ENCODE data around the gene CDH26.

CDH26 gene

GRCh38 chr20:59958123-59958522, at the start of gene CDH26:
TSS of gene CDH26 (plus strand) at chr20:59958423. CDS start at chr20:59958727, 304 bp downstream.
- DNase-seq: no peak

- DNase-seq: no peak
Measured at GRCh38 chr20:59908855-59909254, 49.4 kb upstream of the CDH26 start.

GRCh38 chr20:59911041-59911440, 47.2 kb upstream of the CDH26 start:
- no peak for DNase-seq

GRCh38 chr20:59912609-59913008, 45.6 kb upstream of the CDH26 start:
- DNase-seq: no peak

- DNase-seq: no peak
Measured at GRCh38 chr20:59920944-59921343, 37.3 kb upstream of the CDH26 start.

- DNase-seq: no peak
Measured at GRCh38 chr20:59923514-59923913, 34.7 kb upstream of the CDH26 start.

- no peak for DNase-seq
Measured at GRCh38 chr20:59925359-59925758, 32.9 kb upstream of the CDH26 start.

- no peak for DNase-seq
Measured at GRCh38 chr20:59925899-59926298, 32.3 kb upstream of the CDH26 start.

- DNase-seq: no peak
Measured at GRCh38 chr20:59931511-59932312, 26.5 kb upstream of the CDH26 start.

- DNase-seq: no peak
Measured at GRCh38 chr20:59932616-59933295, 25.5 kb upstream of the CDH26 start.

- DNase-seq: no peak
Measured at GRCh38 chr20:59933296-59933848, 24.9 kb upstream of the CDH26 start, which contains the start of gene SYCP2. TSS of gene SYCP2 (minus strand) at chr20:59933637. CDS start at chr20:59922413, 11,224 bp downstream.

GRCh38 chr20:59933849-59934585, 24.2 kb upstream of the CDH26 start:
- peak; percentile 72 for DNase-seq

- DNase-seq: no peak
Measured at GRCh38 chr20:59935457-59936185, 22.6 kb upstream of the CDH26 start.

GRCh38 chr20:59936409-59936808, 21.8 kb upstream of the CDH26 start:
- DNase-seq: no peak

- no peak for DNase-seq
Measured at GRCh38 chr20:59937150-59937549, 21.1 kb upstream of the CDH26 start.

- no peak for DNase-seq
Measured at GRCh38 chr20:59938221-59938620, 20.0 kb upstream of the CDH26 start.

GRCh38 chr20:59938696-59939051, 19.5 kb upstream of the CDH26 start:
- no peak for DNase-seq

GRCh38 chr20:59939052-59939878, 19.0 kb upstream of the CDH26 start:
- DNase-seq: no peak

GRCh38 chr20:59939879-59940128, 18.4 kb upstream of the CDH26 start:
- DNase-seq: no peak

GRCh38 chr20:59940129-59940955, 17.9 kb upstream of the CDH26 start, which contains the start of the genes FAM217B and PPP1R3D:
TSS of gene FAM217B (plus strand) at chr20:59940389. CDS start at chr20:59943944, 3,555 bp downstream.
TSS of gene PPP1R3D (minus strand) at chr20:59940305. CDS start at chr20:59939931, 374 bp downstream.
- peak; percentile 80 for DNase-seq

GRCh38 chr20:59940956-59941294, 17.3 kb upstream of the CDH26 start:
- DNase-seq: no peak
